Fibroblast of lung (primary cell): ENCODE data around the gene BPGM. TPM values are rescaled to one million over a fixed set of nuclear protein-coding genes. Genes with fewer than 3 reads are reported as not detected.
A peak's percentile ranks its signal among the peaks of the same experiment; 100 is the strongest.

Experiments
- DNase-seq, 2 donors: peaks; one replicate each; pipeline versions ENCODE4 v3.0.0 to v3.0.0-alpha.2; 2010; ENCODE audit warnings: low read depth in 2 of 2
- H2AFZ ChIP-seq: 2 replicates; pipeline ENCODE4 v1.5.1; 2012; ENCODE audit warnings: low read length, control low read depth, inconsistent platforms
- H3K27ac ChIP-seq: 2 replicates; pipeline ENCODE4 v1.5.1; 2011; ENCODE audit warnings: low read length, control low read depth; ENCODE audit not compliant: insufficient read depth
- H3K27me3 ChIP-seq: 2 replicates; pipeline ENCODE4 v1.5.1; 2011; ENCODE audit warnings: mild to moderate bottlenecking, low read length; ENCODE audit not compliant: control insufficient read depth, insufficient read depth
- H3K36me3 ChIP-seq: 2 replicates; pipeline ENCODE4 v1.5.1; 2011; ENCODE audit warnings: low read length; ENCODE audit not compliant: control insufficient read depth, insufficient read depth
- H3K4me1 ChIP-seq: 2 replicates; pipeline ENCODE4 v1.5.1; 2011; ENCODE audit warnings: low read length; ENCODE audit not compliant: control insufficient read depth, insufficient read depth; ENCODE audit errors: extremely low read depth
- H3K4me2 ChIP-seq: 2 replicates; pipeline ENCODE4 v1.5.1; 2011; ENCODE audit warnings: low read length, control low read depth; ENCODE audit not compliant: insufficient read depth; ENCODE audit errors: extremely low read depth
- H3K4me3 ChIP-seq, 4 experiments: fragments of 200-600 bp in 1 of 4; sonication (generic) in 1 of 4; replicated peaks in 1 of 4; 2 replicates each; pipeline ENCODE4 v1.5.1; 2011 to 2016; ENCODE audit warnings: low read length in 4 of 4, low read depth in 3 of 4, mild to moderate bottlenecking in 3 of 4, control low read depth in 2 of 4, inconsistent platforms in 1 of 4, mixed read lengths in 1 of 4; ENCODE audit not compliant: insufficient read depth in 1 of 4; ENCODE audit errors: control extremely low read depth in 1 of 4
- H3K79me2 ChIP-seq: 2 replicates; pipeline ENCODE4 v1.5.1; 2012; ENCODE audit warnings: mild to moderate bottlenecking, low read length, inconsistent platforms; ENCODE audit not compliant: control insufficient read depth, insufficient read depth
- H3K9ac ChIP-seq: 2 replicates; pipeline ENCODE4 v1.5.1; 2011; ENCODE audit warnings: mild to moderate bottlenecking, low read length, control low read depth; ENCODE audit not compliant: insufficient read depth
- H3K9me3 ChIP-seq: 2 replicates; pipeline ENCODE4 v1.5.1; 2012; ENCODE audit warnings: low read depth, low read length; ENCODE audit not compliant: control insufficient read depth, insufficient read depth
- H4K20me1 ChIP-seq: 2 replicates; pipeline ENCODE4 v1.5.1; 2011; ENCODE audit warnings: low read length; ENCODE audit not compliant: control insufficient read depth, insufficient read depth; ENCODE audit errors: extremely low read depth
- CTCF ChIP-seq, 2 donors: IDR thresholded peaks in 1 of 2; conservative IDR thresholded peaks in 1 of 2; 1 replicate in 1 of 2; 2 replicates in 1 of 2; pipeline ENCODE4 v1.5.1; 2011 to 2012; ENCODE audit warnings: low read length in 2 of 2, control low read depth in 1 of 2, inconsistent platforms in 1 of 2, low read depth in 1 of 2, mild to moderate bottlenecking in 1 of 2
- EZH2 ChIP-seq: IDR thresholded peaks from 2 replicates; pipeline ENCODE4 v1.5.1; 2012; ENCODE audit warnings: low read length, control low read depth, mild to moderate bottlenecking; ENCODE audit errors: missing control alignments
- polyA plus RNA-seq, 2 donors: library from polyadenylated mRNA; depleted of rRNA in 1 of 2; stranded (reverse) in 1 of 2; unstranded in 1 of 2; fragments of >200 nt; gene quantifications; 2 replicates each; pipeline ENCODE4 v1.2.1, GENCODE V29; 2011 to 2012; ENCODE audit warnings: missing spikeins in 1 of 2
- total RNA-seq: library from RNA; depleted of rRNA; stranded (reverse); fragments of >200 nt; gene quantifications from 2 replicates; pipeline ENCODE4 v1.2.1, GENCODE V29; 2014

BPGM gene
- total and polyA plus RNA-seq, 2 donors (not counting 1 experiment from before 2014, with no cell fraction given): 25.8 to 29.7 TPM

GRCh38 chr7:134654104-134654775, 7.6 kb downstream of the BPGM start:
- no peaks in the 10 kb centered on the region for H4K20me1 ChIP-seq
- DNase-seq: peak in 1 of 2 donors; percentile 43
- no peak for TF ChIP-seq CTCF (conservative IDR thresholded peaks at IDR 0.05 in 1 of 2, IDR thresholded peaks at IDR 0.05 in 1 of 2; ENCODE audit: low read depth in 1 of 2, low read length in 2 of 2)
- no peak for TF ChIP-seq EZH2
- H3K4me1 ChIP-seq: no peaks in the 10 kb centered on the region
- H2AFZ ChIP-seq: no peak overlapping the region
- no peak overlapping the region for H3K9ac ChIP-seq
- H3K79me2 ChIP-seq: peaks cover 3% of the 10 kb centered on the region
- H3K9me3 ChIP-seq: no peaks in the 10 kb centered on the region
- H3K27ac ChIP-seq: no peak overlapping the region
- H3K4me2 ChIP-seq: no peak overlapping the region
- H3K36me3 ChIP-seq: no peaks in the 10 kb centered on the region
- H3K27me3 ChIP-seq: no peaks in the 10 kb centered on the region
- H3K4me3 ChIP-seq: no peak overlapping the region

DNA sequence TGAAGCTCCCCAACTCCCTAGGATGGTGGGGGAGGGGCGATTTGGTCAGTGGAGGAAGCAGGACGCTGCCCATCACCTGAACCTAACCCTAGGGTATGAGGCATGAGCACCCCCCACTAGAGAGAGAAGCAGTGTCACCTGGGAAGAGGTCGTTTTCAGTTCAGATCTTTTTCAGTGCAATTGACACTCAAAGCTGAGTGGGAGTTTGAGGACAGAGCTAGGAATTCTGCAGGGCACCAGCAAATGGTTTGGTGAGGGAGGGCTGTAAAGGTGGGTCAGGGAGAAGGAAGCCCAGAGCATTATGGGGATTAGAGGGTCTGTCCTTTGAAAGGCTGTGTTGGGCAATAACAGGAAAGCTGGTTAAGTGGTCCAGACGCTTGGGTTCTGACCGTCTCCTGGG, 10.9 kb downstream of the BPGM start:
- no peak overlapping the region for H3K4me2 ChIP-seq
- TF ChIP-seq EZH2 (no peak), CTCF (conservative IDR thresholded peaks at IDR 0.05 in 1 of 2, IDR thresholded peaks at IDR 0.05 in 1 of 2; ENCODE audit: low read depth in 1 of 2, low read length in 2 of 2) (no peak)

DNA sequence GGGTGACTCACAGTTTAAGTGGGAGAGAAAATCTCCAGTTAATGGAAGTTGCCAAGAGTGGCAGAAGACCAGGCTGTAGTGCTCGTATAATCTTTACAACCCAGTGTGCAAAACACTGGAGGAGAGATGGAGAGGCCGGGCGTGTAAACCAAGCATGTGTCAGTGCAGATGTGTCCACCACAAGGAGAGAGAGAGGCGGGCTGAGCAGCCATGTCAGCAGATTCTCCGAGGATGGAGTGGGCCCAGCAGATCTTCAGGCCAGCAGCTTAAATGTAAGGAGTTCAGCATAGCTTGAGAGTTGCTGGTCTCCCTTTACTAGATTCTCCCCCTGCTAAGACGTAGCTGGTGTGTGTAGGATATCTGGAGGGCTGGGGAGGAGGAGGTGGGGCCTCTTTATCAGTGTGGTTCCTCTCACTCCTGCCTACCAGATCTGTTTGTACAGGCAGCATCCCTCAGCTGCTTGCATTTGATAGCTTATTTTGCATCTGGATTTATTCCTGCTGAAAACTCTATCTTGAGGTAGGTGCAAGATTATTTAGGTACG, 13.7 kb downstream of the BPGM start:
- H3K9ac ChIP-seq: no peak overlapping the region
- no peaks in the 10 kb centered on the region for H3K27me3 ChIP-seq
- peak overlapping the region; percentile 7 for H3K27ac ChIP-seq
- no peak overlapping the region for H2AFZ ChIP-seq
- H3K4me1 ChIP-seq: peaks cover 11% of the 10 kb centered on the region
- H3K4me3 ChIP-seq: no peak overlapping the region
- no peaks in the 10 kb centered on the region for H3K9me3 ChIP-seq
- H3K4me2 ChIP-seq: peak overlapping the region; percentile 59
- H3K79me2 ChIP-seq: peaks cover 1% of the 10 kb centered on the region
- no peak for TF ChIP-seq CTCF (conservative IDR thresholded peaks at IDR 0.05 in 1 of 2, IDR thresholded peaks at IDR 0.05 in 1 of 2; ENCODE audit: low read depth in 1 of 2, low read length in 2 of 2)
- TF ChIP-seq EZH2: no peak
- H4K20me1 ChIP-seq: no peaks in the 10 kb centered on the region
- H3K36me3 ChIP-seq: no peaks in the 10 kb centered on the region
- DNase-seq: peak in 1 of 2 donors; percentile 52

More for the DNA sequence above, 10.9 kb downstream of the BPGM start:
- no peaks in the 10 kb centered on the region for H4K20me1 ChIP-seq
- no peak overlapping the region for H3K27ac ChIP-seq
- DNase-seq: no peak
- H3K79me2 ChIP-seq: peaks cover 2% of the 10 kb centered on the region
- no peak overlapping the region for H2AFZ ChIP-seq
- no peaks in the 10 kb centered on the region for H3K27me3 ChIP-seq
- no peak overlapping the region for H3K9ac ChIP-seq
- peaks cover 11% of the 10 kb centered on the region for H3K4me1 ChIP-seq
- H3K9me3 ChIP-seq: no peaks in the 10 kb centered on the region
- H3K4me3 ChIP-seq: no peak overlapping the region
- no peaks in the 10 kb centered on the region for H3K36me3 ChIP-seq
